GM18511 (cell line): ENCODE results near the gene TMEM18.

Experiments
- ATAC-seq: cut with Tn5 transposase; IDR thresholded peaks from one replicate; pipeline ENCODE4 v1.9.1; 2021; ENCODE audit warnings: mild to moderate bottlenecking, moderate library complexity; ENCODE audit not compliant: unreplicated experiment

TMEM18 gene

DNA sequence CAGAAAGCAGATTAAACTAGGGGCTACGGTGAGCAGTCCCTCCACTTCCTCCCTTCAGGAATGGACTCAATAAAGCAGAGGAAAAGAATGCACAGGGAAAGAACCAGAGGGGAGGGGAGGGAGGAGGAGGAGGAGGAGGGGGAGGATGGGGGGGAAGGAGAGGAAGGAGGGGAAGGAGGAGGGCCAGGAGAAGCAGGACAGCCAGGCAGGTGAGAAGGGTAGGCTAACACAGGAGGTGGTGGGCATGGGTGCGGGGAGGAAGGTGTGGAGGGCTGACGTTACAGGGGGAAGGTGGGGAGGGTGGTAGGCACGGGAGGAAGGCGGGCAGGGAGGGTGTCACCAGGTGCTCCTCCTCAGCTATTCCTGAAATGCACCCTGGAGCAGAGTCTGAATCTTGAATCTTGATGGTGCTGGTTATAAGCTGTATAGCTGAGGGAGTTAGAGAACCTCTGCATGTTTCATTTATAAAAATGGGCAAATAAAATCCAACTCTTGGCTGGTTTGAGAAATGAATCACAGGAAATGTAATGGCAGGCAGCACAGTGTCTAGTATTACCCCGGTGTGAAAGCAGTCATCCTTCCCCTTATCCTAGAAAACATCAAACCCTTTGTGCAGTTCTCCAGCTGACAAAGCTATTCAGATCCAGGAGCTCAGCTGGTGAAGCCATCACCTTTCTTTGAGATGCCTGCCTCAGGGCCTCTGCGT is 3.4 kb downstream of the TMEM18 start:
- ATAC-seq = no peak

DNA sequence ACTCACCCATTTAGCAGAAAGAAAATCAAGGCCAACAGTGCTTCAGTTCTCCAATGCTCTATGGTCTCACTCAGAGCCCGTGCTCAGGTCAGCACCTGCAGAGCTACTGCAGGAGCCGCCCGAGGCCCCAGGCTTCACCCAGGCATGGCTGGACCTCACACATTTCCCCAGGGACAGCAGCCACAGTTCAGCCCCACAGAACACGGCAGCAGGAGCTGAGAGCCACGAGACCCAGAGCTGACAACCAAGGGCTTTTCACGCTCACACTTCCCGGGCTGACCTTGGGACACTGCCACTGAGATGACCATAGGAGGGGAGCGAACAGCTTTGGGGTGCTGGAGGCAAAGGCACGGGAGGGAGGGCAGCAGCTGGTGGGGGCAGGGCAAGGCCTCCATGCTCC is 4.2 kb downstream of the TMEM18 start:
- ATAC-seq = no peak

DNA sequence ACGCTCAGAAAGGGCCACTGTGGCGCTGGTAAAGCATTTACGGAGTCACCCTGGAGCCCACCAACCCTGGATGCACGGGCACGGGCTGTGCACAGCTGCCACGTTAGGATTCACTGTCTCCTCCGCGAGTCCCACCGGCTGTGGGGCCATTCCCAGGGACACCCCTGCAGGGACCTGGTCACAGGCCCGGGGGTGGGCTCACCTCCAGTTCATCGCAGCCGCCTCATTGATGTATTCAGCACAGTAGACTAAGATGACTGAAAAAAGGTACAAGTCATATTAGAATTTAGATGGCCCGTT is 4.7 kb downstream of the TMEM18 start:
- ATAC-seq = no peak

DNA sequence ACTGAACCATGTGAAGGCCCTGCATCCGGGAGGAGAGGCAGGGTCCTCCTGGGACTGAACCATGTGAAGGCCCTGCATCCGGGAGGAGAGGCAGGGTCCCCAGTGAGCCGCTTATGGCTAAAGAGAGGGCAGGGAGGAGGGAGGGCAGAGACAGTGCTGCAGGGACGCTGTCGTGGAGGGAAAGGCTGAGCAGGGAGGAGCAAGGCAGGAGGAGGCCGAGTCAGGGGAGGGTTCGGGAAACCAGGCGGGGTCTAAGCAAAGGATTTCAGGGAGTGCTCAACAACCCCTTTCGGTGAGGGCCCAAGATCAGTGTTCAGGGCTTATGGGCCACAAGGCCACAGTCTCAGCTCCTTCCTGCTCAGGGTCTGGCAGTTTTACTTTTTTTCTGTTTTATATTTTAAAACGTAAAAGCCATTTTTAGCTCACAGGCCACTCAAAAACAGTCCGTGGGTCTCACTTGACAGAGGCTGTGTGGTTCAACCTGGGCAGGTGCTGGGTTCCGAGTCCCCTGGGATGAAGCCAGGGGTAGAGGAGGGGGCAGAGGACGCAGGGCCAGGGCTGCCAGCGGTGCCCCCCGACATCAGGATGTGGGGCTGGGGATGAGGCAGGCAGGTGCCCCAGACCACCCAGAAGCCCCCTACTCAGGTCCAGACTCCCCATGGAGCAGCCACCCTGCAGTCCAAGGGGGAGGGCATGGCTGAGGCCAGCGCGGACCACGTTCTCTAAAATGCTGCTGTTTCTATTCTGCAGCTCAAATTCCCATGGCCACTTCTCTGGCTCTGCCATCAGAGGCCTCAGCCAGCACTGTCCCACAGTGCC is 5.2 kb downstream of the TMEM18 start:
- no peak for ATAC-seq

DNA sequence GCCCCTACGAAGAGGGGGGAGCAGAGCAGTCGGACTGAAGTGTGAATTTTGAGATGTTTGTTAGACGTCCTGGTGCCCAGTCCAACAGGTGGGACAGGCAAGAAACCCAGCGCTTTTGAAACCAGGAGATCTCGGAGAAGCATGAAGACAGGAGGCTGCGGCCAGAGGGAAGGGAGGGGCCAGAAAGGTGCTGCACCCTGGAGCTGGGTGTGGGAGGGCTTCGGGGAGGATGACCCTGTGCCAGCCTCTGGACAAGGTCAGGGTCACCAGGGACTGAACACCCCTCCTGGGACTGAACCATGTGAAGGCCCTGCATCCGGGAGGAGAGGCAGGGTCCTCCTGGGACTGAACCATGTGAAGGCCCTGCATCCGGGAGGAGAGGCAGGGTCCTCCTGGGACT is 6.1 kb downstream of the TMEM18 start:
- no peak for ATAC-seq

DNA sequence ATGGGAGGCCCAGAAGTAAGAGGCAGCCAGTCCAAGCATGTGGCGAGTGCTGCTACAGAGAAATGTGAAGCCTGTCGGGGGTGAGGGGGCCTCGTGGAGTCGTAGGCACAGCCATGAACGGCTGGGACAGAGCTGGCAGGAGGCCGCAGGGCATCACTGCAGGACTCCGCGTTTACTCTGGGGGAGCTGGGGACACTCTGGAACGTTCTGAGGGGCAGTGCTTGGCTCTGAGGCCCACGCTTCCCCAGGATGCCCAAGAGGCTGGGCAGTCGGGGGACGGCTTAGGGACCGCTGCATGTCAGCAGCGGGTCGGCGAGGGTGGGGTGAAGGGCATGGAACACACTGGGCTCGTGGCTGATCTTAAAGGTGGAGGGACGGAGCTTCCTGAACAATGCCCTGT is 6.6 kb downstream of the TMEM18 start:
- no peak for ATAC-seq

DNA sequence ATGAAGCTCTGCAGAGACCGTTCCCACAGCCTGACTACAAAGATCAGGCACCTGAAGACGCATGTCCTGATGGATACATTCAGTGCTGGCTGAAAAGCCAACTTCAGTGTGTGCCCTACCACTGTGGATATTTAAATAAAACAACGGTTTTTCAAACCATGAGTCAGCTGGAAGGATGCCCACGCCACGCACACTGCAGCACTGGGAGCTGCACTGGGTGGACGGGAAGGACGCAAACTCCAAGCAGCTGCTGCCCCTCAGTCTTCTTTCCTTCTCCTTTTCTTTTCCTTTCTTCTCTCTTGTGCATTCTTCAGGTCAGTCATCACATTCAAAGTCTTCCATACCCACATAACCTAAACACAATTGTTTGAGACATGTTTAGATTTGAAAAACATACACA is 7.9 kb downstream of the TMEM18 start:
- no peak for ATAC-seq

DNA sequence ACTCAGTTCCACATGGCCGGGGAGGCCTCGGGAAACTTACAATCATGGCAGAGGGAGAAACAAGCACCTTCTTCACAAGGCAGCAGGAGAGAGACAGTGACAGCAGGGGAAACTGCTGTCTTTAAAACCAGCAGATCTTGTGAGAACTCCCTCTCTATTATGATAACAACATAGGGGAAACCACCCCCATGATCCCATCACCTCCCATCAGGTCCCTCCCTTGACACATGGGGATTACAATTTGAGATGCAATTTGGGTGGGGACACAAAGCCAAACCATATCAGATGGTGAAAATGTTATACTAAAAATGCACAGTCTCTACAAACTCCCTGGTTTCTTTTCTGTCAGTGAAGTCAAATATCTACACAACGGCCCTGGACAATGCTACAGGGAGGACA is 9.2 kb downstream of the TMEM18 start:
- ATAC-seq = no peak

DNA sequence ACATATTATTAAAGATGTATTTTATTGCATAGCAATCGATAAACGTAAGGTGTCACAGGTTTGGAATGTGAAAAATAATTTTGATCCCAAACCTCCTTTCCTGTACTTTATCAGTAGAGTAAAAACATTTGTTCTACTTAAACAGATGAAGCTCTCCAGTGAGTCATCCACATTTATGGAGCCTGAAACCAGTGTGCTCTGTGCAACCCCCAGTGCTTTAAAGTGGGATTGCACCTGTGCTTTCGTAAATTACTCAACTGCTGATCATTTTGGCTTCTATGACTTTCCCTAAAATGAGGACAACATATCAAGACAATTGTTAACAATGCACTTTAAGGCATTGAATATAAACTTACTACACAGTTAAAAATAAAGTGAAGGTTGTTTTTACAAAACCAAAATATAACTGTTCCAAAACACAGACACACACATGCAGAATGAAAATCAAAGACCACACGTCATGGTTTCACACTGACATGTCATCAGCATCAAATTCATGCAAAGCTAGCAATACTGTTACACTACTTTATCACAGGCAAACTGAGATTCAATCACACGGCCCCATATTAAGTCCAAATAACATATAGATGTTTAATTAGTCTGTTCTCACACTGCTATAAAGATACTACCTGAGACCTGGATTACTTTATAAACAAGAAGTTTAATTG is 9.7 kb downstream of the TMEM18 start:
- ATAC-seq = peak; percentile 52

DNA sequence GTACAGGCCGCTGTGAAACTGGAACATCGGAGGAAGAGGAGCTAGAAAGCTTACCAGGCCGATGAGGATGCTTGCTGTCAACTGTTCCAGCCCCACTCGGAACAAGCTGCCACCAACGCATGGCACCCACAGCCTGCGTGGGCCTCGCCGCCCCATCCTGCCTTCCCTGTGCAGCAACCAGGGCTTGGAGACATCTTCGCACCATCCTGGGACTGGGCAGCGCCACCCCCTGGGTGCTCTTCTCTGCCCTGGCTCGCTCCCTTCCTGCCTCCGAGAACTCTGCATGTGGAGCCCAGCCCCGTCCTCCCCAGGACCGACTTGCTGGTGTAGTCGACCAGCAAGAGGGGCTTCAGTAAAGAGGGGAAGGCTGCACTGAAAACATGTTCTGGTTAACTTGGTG is 10.8 kb downstream of the TMEM18 start:
- ATAC-seq = no peak

DNA sequence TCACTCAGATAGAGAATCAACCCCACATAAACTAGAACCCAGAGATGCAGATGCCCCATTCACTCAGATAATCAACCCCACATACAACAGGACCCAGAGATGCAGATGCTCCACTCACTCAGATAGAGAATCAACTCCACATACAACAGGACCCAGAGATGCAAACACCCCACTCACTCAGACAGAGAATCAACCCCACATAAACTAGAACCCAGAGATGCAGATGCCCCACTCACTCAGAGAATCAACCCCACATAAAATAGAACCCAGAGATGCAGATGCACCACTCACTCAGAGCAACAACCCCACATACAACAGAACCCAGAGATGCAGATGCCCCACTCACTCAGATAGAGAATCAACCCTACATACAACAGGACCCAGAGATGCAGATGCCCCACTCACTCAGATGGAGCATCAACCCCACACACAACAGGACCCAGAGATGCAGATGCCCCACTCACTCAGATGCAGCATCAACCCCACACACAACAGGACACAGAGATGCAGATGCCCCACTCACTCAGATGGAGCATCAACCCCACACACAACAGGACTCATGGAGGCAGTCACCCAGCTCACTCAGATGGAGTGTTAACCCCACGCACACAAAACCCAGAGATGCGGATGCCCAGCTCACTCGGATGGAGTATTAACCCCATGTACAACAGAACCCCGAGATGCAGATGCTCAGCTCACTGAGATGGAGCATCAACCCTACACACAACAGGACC is 11.7 kb downstream of the TMEM18 start:
- no peak for ATAC-seq

DNA sequence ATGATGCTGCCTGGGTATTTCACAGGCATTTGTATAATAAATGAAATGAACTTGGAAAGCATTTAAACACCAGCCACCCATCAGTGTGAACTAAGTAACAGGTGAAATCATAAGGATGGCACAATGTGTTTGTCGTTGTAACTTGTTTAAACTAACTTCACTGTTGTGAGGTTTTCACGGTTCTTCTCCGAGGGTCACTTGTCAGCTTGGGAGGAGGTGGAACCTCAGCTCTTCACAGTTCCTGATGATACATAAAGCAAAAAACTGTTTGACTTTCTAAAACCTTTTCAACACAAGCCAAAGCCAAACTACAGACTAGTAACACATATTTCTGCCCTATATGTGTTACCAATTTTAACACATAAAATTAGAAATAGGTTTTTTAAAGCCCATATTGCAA is 13.1 kb downstream of the TMEM18 start:
- ATAC-seq = no peak

DNA sequence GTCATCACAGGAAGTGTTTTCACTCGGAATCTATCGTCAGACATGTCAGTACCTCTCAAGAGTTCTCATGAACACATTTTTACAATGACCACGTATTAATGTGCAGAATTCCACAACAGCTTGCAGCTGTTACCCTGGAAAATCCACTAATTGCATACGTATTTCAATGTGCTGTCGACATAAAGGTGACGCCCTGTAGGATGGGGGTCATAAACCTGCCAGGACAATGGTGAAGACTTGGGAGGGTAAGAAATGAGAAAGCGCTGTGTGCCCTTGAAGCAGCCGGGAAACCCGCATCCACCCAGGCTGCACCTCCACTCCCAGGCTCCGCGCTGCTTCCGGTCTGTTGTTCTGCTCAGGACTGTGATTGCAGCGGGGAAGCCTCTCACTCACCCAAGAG is 14.0 kb downstream of the TMEM18 start:
- ATAC-seq = no peak

DNA sequence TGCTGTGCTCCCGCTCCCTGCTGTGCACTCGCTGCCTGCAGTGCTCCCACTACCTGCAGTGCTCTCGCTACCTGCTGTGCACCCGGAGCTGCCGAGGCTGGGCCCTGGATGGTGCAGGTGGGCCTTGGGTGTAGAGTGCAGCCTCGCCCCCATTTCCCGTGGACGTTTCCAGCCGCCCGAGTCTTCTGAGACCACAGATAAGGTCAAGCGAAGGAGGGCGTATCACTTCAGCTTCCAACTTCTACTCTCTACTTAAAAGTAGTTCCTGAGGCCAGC is 15.9 kb downstream of the TMEM18 start:
- no peak for ATAC-seq

DNA sequence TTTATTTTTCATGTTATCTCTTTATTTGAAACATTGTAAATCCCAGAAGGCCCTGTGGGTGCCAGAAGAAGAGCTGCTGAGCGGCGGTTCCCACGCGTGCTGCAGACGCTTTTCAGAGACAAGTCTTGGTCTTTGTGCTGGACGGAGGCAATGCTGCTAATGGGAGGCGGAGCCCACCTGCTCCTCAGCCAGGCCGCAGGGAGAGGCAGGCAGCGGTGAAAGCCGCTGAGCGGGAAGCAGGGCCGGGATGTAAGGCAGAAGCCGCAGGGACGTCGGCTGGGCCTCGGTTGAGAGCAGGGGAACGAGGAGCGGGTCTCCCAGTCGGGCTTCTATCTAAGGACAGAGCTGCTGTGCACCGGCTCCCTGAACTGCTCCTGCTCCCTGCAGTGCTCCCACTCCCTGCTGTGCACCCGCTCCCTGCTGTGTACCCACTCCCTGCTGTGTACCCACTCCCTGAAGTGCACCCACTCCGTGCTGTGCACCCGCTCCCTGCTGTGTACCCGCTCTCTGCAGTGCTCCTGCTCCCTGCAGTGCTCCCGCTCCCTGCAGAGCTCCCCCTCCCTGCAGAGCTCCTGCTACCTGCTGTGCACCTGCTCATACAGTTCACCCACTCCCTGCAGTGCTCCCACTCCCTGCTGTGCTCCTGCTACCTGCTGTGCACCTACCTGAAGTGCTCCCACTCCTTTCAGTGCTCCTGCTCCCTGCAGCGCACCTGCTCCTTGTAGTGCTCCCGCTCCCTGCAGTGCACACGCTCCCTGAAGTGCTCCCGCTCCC is 16.4 kb downstream of the TMEM18 start:
- ATAC-seq = no peak

DNA sequence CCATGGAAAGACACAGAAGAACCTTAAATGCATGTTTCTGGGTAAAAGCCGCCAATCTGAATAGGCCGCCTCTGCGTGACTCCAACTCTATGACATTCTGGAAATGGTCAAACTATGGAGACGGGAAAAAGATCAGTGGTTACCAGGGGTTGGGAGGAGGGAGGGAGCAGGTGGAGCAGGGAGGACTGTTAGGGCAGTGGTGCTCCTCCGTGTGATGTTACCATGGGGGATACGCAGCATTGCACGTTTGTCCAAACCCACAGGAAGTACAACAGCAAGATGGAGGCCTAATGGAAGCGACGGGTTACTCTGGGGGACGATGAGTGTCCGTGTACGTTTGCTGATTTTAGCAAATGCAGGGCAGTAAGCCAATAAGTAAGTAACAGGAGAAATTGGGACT is 17.2 kb downstream of the TMEM18 start:
- no peak for ATAC-seq

DNA sequence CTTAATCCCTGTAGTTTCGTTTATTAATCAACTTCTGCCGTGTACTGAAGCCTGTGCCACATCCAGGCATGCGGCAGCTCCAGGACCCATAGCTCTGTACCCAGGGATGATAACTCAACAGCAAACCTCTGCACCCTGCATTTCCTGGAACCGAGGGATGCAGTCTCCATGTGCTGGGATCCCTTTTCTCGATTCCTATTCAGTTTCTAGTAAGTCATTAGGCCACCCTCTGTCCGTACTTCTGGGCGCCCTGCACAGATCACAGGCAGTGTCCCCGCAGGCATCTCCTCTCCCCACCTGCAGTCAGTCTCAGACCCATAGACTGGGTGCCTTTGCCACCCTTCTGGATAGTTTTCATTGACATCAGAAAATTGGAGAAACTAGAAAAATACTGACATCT is 18.8 kb downstream of the TMEM18 start:
- ATAC-seq = no peak

DNA sequence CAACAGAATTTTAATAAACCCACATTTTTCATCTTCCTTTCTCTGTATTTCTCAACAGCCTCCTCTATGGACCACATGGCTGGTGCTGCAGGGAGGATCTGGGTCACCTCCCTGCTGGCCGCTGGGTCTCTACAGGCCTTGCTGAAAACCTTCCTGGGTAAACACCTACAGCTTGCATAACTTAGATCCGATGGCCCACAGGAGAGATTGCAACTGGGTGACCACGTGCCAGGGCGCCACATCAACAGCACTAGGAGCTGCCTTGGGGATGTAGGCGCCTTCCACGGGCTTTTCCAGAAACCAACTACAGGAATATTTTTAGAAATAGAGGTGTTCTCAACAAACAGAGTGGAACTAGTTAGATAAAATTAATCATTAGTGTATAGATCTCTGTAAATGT is 19.4 kb downstream of the TMEM18 start:
- no peak for ATAC-seq

DNA sequence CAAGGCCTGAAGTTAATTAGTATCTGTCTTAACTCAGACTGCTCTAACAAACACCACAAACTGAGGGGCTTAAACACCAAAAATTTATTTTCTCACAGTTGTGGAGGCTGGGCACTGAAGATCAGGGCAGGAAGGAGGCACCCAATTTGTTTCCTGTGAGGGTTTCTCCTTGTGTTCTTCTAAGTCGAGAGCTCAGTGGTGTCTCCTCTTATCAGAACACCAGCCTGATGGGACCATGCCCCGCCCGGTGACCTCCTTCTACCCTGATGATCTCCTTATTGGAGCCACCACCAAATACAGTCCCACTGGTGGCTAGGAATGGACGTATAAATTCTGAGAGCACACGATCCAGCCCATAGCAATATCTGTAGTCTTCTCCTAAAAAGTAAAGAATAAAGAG is 20.5 kb downstream of the TMEM18 start:
- no peak for ATAC-seq

DNA sequence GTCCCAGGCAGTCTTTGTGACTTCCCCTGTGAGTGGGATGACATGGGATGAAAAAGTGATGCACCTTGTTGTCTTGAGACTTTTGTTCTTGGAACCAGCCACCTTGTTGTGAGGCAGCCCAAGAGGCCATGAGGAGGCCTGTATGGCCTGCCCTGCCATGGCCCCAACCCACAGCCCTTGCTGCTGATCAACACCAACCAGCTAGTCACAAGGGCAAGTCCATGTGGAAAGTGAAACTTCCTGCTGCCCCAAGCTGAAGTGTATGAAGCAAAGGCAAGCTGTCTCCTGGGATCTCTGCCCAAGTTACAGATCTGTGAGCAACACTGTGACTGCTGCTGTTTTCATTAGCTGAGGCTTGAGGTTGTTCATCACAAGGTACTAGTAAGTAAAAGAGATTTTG is 21.6 kb downstream of the TMEM18 start:
- ATAC-seq = no peak

DNA sequence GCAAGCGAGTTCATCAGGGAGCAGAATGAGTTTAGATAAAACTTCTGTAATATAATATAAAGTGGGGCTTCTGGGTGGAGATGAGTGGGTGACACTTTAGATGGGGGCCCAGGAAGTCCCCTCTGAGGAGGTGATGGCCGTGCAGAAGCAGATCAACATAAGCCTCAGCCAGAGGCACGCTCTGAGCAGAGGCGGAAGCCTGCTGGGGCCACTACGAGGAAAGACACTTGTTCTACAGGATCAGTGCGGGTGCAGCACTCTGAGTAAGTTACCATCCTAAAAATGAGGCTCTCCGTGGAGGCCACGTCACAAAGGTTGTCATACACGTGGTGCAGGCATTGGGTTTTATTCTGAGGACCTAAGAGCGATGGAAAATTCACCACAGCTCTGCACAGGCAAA is 22.3 kb downstream of the TMEM18 start:
- no peak for ATAC-seq
